Adrenal gland (tissue), 12 donors: ENCODE data around the gene EPHB2. TPM values are rescaled to one million over a fixed set of nuclear protein-coding genes. Genes with fewer than 3 reads are reported as not detected.

Experiments used
- DNase-seq, 7 donors: peaks; one replicate each; pipeline ENCODE4 v3.0.0-alpha.2; 2019 to 2020
- H3K27ac ChIP-seq, 5 donors: fragments of 200-600 bp; sonication (generic) in 4 of 5; 1 replicate in 3 of 5; 2 replicates in 2 of 5; pipeline versions ENCODE4 v1.5.1 to v1.8.0; 2016 to 2020; ENCODE audit warnings: mild to moderate bottlenecking in 1 of 5
- H3K27me3 ChIP-seq: fragments of 200-600 bp; 2 replicates; pipeline ENCODE4 v1.8.0; 2021
- H3K36me3 ChIP-seq, 2 donors: fragments of 200-600 bp; replicated peaks in 1 of 2; 1 replicate in 1 of 2; 2 replicates in 1 of 2; pipeline versions ENCODE4 v1.5.1 to v1.8.0; 2018 to 2022
- H3K4me1 ChIP-seq, 2 donors: fragments of 200-600 bp; replicated peaks in 1 of 2; 1 replicate in 1 of 2; 2 replicates in 1 of 2; pipeline versions ENCODE4 v1.5.1 to v1.8.0; 2018 to 2021
- H3K4me3 ChIP-seq, 4 donors: fragments of 200-600 bp; sonication (generic) in 3 of 4; one replicate each; pipeline ENCODE4 v1.5.1; 2016 to 2018
- H3K9me3 ChIP-seq, 3 donors: fragments of 200-600 bp; sonication (generic) in 1 of 3; replicated peaks in 1 of 3; 1 replicate in 2 of 3; 2 replicates in 1 of 3; pipeline versions ENCODE4 v1.5.1 to v1.8.0; 2016 to 2021
- CTCF ChIP-seq, 6 experiments: fragments of 450-650 bp in 4 of 6; fragments of 200-600 bp in 2 of 6; sonication (generic) in 1 of 6; IDR thresholded peaks; 1 replicate in 5 of 6; 2 replicates in 1 of 6; pipeline versions ENCODE4 v1.5.1 to v1.8.0; 2016 to 2021; ENCODE audit warnings: antibody characterized with exemption in 6 of 6, mild to moderate bottlenecking in 2 of 6, moderate library complexity in 1 of 6
- POLR2A ChIP-seq, 2 donors: fragments of 450-650 bp; IDR thresholded peaks; one replicate each; pipeline ENCODE4 v1.6.1; 2017; ENCODE audit warnings: antibody characterized with exemption in 2 of 2, mild to moderate bottlenecking in 2 of 2, moderate library complexity in 1 of 2
- WGBS, 4 donors: extraction: QIAGEN DNeasy Blood & Tissue Kit in 2 of 4; methylation state at CpG; one replicate each; pipeline versions ENCODE4 v1.1.5 to v1.1.7; 2013 to 2017; 5-methylcytosine and 5-hydroxymethylcytosine counted together
- intact Hi-C, 2 donors: fragments of 100-400 bp; cut with DNase I; formaldehyde crosslinking; loops; one replicate each; pipeline versions ENCODE4 v1.14.1 to v1.15.0; 2022 to 2023
- polyA plus RNA-seq, 3 donors: library from polyadenylated mRNA; stranded (reverse); fragments of 200-250 nt in 2 of 3; fragments of 350-450 nt in 1 of 3; fragmentation: Illumina TruSeq in 1 of 3; extraction: RNeasy Lipid Tissue Mini Kit (QIAGEN cat#74804) in 1 of 3; gene quantifications; one replicate each; pipeline ENCODE4 v1.2.3, GENCODE V29; 2013 to 2014
- total RNA-seq, 9 donors: library from RNA; depleted of rRNA in 4 of 9; stranded (reverse); fragments of >200 nt in 4 of 9; fragments of 120-200 nt in 1 of 9; fragmentation: NEBNext Ultra II Directional in 1 of 9; extraction: Animal tissue kit (Norgen Biotek cat#: 25700) in 1 of 9; gene quantifications; one replicate each; pipeline versions ENCODE4 v1.1.0 to v1.2.4, GENCODE V29; 2013 to 2023
- donor health status: healthy with polysubstance abuse.
- donor health status: Bipolar disorder and iron deficiency.
- donor health status: DM: yes; HTN: yes; CAD: no.
- donor health status: DM: no; HTN: no; CAD: no.
- donor health status: DM: no; HTN: no; CAD: no.
- donor health status: DM: yes; HTN: yes; CAD: no.

Gene EPHB2
- total and polyA plus RNA-seq, 12 donors, result 0.67 to 10.3 (median 3.1) TPM

- H3K27me3 ChIP-seq, result no peaks in the 10 kb centered on the region
- intact Hi-C loops, result no loop called here
- no peaks in the 10 kb centered on the region for H3K9me3 ChIP-seq
- peaks cover 0 to 24% of the 10 kb centered on the region in 2 donors for H3K4me1 ChIP-seq
- no peaks in the 10 kb centered on the region for H3K36me3 ChIP-seq
- WGBS, 4 donors, result 84 to 100% (median 87%) methylated on average over 2 to 16 of the region's 16 CpGs
- H3K27ac ChIP-seq, result no peak overlapping the region
- no peak for TF ChIP-seq POLR2A (IDR thresholded peaks at IDR 0.05)
- no peak for TF ChIP-seq CTCF (IDR thresholded peaks at IDR 0.05)
- no peak for DNase-seq
- no peak overlapping the region for H3K4me3 ChIP-seq
These were observed 89.3 kb downstream of the EPHB2 start for GRCh38 chr1:22799971-22800370.

- Histone ChIP-seq H3K27ac (no peak overlapping the region), H3K4me3 (no peak overlapping the region), H3K9me3 (no peaks in the 10 kb centered on the region), H3K27me3 (no peaks in the 10 kb centered on the region), H3K36me3 (no peaks in the 10 kb centered on the region), H3K4me1 (peaks cover 0 to 19% of the 10 kb centered on the region in 2 donors)
- DNase-seq, result no peak
- intact Hi-C loops, result no loop called here
- 90 to 96% (median 92%) methylated on average over 8 of the region's 8 CpGs for WGBS, 4 donors
- no peak for TF ChIP-seq CTCF (IDR thresholded peaks at IDR 0.05)
- no peak for TF ChIP-seq POLR2A (IDR thresholded peaks at IDR 0.05)
These were observed 90.0 kb downstream of the EPHB2 start for GRCh38 chr1:22800629-22801028.

GRCh38 chr1:22801347-22801746 is 90.7 kb downstream of the EPHB2 start:
- no peaks in the 10 kb centered on the region for H3K9me3 ChIP-seq
- H3K4me1 ChIP-seq, result peaks cover 0 to 13% of the 10 kb centered on the region in 2 donors
- DNase-seq, result no peak
- no peak overlapping the region for H3K4me3 ChIP-seq
- no peaks in the 10 kb centered on the region for H3K36me3 ChIP-seq
- TF ChIP-seq POLR2A (IDR thresholded peaks at IDR 0.05) (no peak), CTCF (IDR thresholded peaks at IDR 0.05) (no peak)
- H3K27ac ChIP-seq, result no peak overlapping the region
- H3K27me3 ChIP-seq, result no peaks in the 10 kb centered on the region
- 91 to 96% (median 92%) methylated on average over 4 to 9 of the region's 9 CpGs for WGBS, 4 donors
- intact Hi-C loops, result no loop called here

- Histone ChIP-seq H3K4me3 (no peak overlapping the region), H3K36me3 (no peaks in the 10 kb centered on the region), H3K9me3 (no peaks in the 10 kb centered on the region), H3K27me3 (no peaks in the 10 kb centered on the region), H3K27ac (no peak overlapping the region), H3K4me1 (peaks cover 0 to 8% of the 10 kb centered on the region in 2 donors)
- intact Hi-C loops, result no loop called here
- no peak for DNase-seq
- TF ChIP-seq POLR2A (IDR thresholded peaks at IDR 0.05), result no peak
- TF ChIP-seq CTCF (IDR thresholded peaks at IDR 0.05), result no peak
- WGBS, 4 donors, result 84 to 92% (median 88%) methylated on average over 19 of the region's 19 CpGs
These were observed 91.1 kb downstream of the EPHB2 start for GRCh38 chr1:22801761-22802160.
